ENCODE data around the gene POLR2J. TPM values are rescaled to one million over a fixed set of nuclear protein-coding genes. Genes with fewer than 3 reads are reported as not detected.

POLR2J gene
- total RNA-seq, 1 experiment from 2014 or later = 29.4 TPM

DNA sequence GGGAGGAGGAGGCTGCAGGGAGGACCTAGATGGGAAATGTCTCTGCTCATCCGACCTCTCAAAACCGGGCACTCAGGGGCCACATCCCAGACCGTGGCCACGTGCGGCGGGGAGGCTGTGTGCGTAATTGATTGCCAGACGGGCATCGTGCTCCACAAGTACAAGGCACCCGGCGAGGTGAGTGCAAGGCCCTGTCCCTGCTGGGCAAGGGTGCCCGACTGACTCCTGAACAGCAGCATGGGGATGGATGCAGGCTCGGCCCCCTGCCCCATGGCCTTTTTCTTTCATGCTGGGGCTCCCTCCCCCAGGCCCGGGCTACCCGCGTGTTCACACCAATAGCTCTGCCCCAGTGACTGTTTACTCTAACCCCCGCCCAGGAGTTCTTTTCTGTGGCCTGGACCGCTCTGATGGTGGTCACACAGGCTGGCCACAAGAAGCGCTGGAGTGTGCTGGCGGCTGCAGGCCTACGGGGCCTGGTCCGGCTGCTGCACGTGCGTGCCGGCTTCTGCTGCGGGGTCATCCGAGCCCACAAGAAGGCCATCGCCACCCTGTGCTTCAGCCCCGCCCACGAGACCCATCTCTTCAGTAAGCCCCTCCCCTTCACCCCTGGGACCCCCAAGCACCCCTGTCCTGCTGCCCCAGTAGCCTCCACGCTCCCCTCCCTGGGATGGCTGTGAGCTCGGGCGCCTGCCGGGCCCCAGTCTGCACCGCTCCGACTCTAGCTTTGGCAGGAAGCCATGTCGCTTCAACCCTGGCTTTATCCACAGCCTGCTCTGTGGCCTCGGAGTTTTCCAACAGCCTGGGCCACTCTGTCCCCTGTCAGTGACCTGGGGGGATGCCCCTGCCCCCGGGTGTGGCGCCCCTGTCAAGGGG lies 10.0 kb downstream of the POLR2J start:
- Mint-ChIP-seq H3K9me3 (ENCODE audit: low read depth, unreplicated experiment) (no peaks in the 10 kb centered on the region), H3K4me1 (ENCODE audit: low read depth, unreplicated experiment) (peaks cover 6% of the 10 kb centered on the region), H3K36me3 (ENCODE audit: insufficient read depth, unreplicated experiment) (peaks cover 36% of the 10 kb centered on the region), H3K27ac (ENCODE audit: unreplicated experiment) (peak overlapping the region; percentile 42), H3K27me3 (ENCODE audit: unreplicated experiment) (no peaks in the 10 kb centered on the region), H3K4me3 (ENCODE audit: low read depth, unreplicated experiment) (no peak overlapping the region)
- no TSS peak for BruUV-seq (replicated peaks)
- CTCF ChIA-PET = no interaction called here
- intact Hi-C loops (cut with micrococcal nuclease; ENCODE audit: unreplicated experiment) = no loop called here
- TF ChIP-seq, protein P1, sequence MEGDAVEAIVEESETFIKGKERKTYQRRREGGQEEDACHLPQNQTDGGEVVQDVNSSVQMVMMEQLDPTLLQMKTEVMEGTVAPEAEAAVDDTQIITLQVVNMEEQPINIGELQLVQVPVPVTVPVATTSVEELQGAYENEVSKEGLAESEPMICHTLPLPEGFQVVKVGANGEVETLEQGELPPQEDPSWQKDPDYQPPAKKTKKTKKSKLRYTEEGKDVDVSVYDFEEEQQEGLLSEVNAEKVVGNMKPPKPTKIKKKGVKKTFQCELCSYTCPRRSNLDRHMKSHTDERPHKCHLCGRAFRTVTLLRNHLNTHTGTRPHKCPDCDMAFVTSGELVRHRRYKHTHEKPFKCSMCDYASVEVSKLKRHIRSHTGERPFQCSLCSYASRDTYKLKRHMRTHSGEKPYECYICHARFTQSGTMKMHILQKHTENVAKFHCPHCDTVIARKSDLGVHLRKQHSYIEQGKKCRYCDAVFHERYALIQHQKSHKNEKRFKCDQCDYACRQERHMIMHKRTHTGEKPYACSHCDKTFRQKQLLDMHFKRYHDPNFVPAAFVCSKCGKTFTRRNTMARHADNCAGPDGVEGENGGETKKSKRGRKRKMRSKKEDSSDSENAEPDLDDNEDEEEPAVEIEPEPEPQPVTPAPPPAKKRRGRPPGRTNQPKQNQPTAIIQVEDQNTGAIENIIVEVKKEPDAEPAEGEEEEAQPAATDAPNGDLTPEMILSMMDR (IDR thresholded peaks at IDR 0.05; ENCODE audit: unreplicated experiment) = no peak
- DNase-seq = no peak

- Mint-ChIP-seq H3K4me1 (ENCODE audit: low read depth, unreplicated experiment) (peaks cover 9% of the 10 kb centered on the region), H3K36me3 (ENCODE audit: insufficient read depth, unreplicated experiment) (peaks cover 38% of the 10 kb centered on the region), H3K27ac (ENCODE audit: unreplicated experiment) (no peak overlapping the region), H3K27me3 (ENCODE audit: unreplicated experiment) (no peaks in the 10 kb centered on the region), H3K9me3 (ENCODE audit: low read depth, unreplicated experiment) (no peaks in the 10 kb centered on the region), H3K4me3 (ENCODE audit: low read depth, unreplicated experiment) (no peak overlapping the region)
- intact Hi-C loops (cut with micrococcal nuclease; ENCODE audit: unreplicated experiment) = no loop called here
- no TSS peak for BruUV-seq (replicated peaks)
- CTCF ChIA-PET = interaction anchor here (0.6 kb wide), 2 partner anchors 12 to 131 kb away, joined by 3 read pairs; no protein-coding TSS in a partner anchor
- TF ChIP-seq, protein P1 (IDR thresholded peaks at IDR 0.05; ENCODE audit: unreplicated experiment) = no peak
- DNase-seq = no peak
These were observed 10.9 kb downstream of the POLR2J start for GRCh38 chr7:102467581-102468477.

DNA sequence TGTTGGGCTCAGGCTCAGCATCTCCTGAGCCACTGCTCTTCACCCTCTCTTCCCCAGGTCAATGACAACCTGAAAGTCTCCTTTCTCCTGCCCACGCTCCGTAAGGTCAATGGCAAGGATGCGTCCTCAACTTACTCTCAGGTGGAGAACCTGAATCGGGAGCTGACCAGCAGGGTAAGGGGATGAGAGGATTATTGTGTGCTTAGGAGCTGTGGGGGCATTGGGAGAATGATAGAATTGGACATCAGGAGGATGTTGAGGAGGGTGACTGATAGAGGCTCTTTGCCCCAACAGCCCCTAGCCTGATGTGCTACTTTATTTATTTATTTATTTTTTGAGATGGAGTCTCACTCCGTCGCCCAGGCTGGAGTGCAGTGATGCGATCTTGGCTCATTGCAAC lies 12.6 kb downstream of the POLR2J start:
- Mint-ChIP-seq H3K27ac (ENCODE audit: unreplicated experiment) (no peak overlapping the region), H3K27me3 (ENCODE audit: unreplicated experiment) (no peaks in the 10 kb centered on the region), H3K4me1 (ENCODE audit: low read depth, unreplicated experiment) (peaks cover 9% of the 10 kb centered on the region), H3K4me3 (ENCODE audit: low read depth, unreplicated experiment) (peak overlapping the region; percentile 84), H3K9me3 (ENCODE audit: low read depth, unreplicated experiment) (no peaks in the 10 kb centered on the region), H3K36me3 (ENCODE audit: insufficient read depth, unreplicated experiment) (peaks cover 45% of the 10 kb centered on the region)
- CTCF ChIA-PET = no interaction called here
- intact Hi-C loops (cut with micrococcal nuclease; ENCODE audit: unreplicated experiment) = no loop called here
- TF ChIP-seq, protein P1 (IDR thresholded peaks at IDR 0.05; ENCODE audit: unreplicated experiment) = no peak
- DNase-seq = no peak
- no TSS peak for BruUV-seq (replicated peaks)

DNA sequence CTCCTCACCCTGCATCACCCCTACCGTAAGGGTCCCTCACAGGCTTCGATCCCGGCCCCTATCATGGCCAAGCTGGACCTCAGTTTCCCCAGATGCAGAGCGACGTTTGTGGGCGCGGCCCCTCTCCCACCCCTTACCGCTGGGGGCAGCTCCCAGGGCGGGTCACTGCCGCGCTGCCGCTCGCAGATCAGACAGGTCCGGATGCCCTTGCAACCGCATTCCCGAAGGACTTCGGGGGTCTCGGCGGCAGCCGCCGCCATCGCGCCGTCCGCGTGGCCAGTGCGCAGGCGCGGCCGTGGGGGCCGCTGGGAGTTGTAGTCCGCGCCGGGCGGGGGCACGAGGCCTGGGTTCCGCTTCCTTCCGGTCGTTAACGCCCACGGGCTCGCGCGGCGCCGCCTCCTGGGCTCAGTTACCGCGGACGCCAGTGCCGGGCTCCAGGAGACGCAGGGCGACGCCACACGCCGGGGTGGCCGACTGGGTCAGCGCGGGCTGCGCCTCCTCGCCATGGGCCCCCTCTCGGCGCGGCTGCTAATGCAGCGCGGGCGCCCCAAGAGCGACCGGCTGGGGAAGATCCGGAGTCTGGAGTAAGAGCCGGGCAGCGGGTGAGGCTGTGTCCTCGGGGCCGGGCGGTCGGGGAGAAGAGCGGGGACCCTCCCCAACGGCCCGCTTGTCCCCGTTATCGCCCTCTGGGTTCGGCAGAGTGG lies 14.0 kb downstream of the POLR2J start, which contains the start of the genes ALKBH4 and LRWD1:
TSS of gene ALKBH4 (minus strand) at position 287 of the 704 bp plus-strand sequence. CDS start at position 260, 27 bp downstream.
TSS of gene LRWD1 (plus strand) at position 408 of the 704 bp plus-strand sequence. CDS start at position 505, 97 bp downstream.
- CTCF ChIA-PET = no interaction called here
- H3K4me3 Mint-ChIP-seq (ENCODE audit: low read depth, unreplicated experiment) = peak within 1 kb of the TSS; percentile 84
- TF ChIP-seq, protein P1 (IDR thresholded peaks at IDR 0.05; ENCODE audit: unreplicated experiment) = no peak
- H3K27me3 Mint-ChIP-seq (ENCODE audit: unreplicated experiment) = no peaks in the 10 kb centered on the region
- no TSS peak for BruUV-seq (replicated peaks)
- intact Hi-C loops (cut with micrococcal nuclease; ENCODE audit: unreplicated experiment) = no loop called here
- H3K4me1 Mint-ChIP-seq (ENCODE audit: low read depth, unreplicated experiment) = peaks cover 9% of the 10 kb centered on the region
- H3K36me3 Mint-ChIP-seq (ENCODE audit: insufficient read depth, unreplicated experiment) = peaks cover 45% of the 10 kb centered on the region
- peak within 1 kb of the TSS; percentile 68 for H3K27ac Mint-ChIP-seq (ENCODE audit: unreplicated experiment)
- peak; percentile 86 for DNase-seq
- H3K9me3 Mint-ChIP-seq (ENCODE audit: low read depth, unreplicated experiment) = no peaks in the 10 kb centered on the region
